ENCODE measurements around the gene PROB1.

DNA sequence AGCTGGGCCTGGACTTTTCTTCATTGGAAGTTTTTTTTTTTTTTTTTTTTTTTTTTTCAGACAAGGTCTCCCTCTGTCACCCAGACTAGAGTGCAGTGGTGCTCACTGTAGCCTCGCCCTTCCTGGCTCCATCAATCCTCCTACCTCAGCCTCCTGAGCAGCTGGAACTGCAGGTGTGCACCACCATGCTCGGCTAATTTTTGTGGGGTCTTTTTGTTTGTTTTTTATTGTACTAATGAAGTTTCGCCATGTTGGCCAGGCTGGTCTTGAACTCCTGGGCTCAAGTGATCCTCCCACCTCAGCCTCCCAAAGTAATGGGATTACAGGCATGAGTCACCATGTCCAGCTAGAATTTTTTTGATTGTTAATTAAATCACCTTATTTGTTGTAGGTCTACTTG, 40.8 kb upstream of the PROB1 start:
- no peak for TF ChIP-seq CTCF (conservative IDR thresholded peaks at IDR 0.05; ENCODE audit: low read depth, low read length)
- no peak for TF ChIP-seq EZH2 (IDR thresholded peaks at IDR 0.05; ENCODE audit: low read length, unreplicated experiment)
- no peak for TF ChIP-seq EZH2phosphoT487 (IDR thresholded peaks at IDR 0.05; ENCODE audit: borderline replicate concordance, low read length)
